Activated B cell treated with CpG ODN at 0.5 μM for 24 hours (primary cell): ENCODE data around the gene COL4A3. TPM values are rescaled to one million over a fixed set of nuclear protein-coding genes. Genes with fewer than 3 reads are reported as not detected.

ENCODE experiments used
- ATAC-seq: fragments of 200-7000 bp; cut with Tn5 transposase; one replicate; pipeline ENCODE4 v1.10.0; 2021; ENCODE audit warnings: low read depth, mild to moderate bottlenecking, moderate library complexity
- CTCF ChIA-PET: fragments of 350-600 bp; sonication (Branson Sonifier 250); formaldehyde crosslinking; loops from one replicate; lab custom pipeline; 2021; ENCODE audit warnings: antibody characterized with exemption; lab: Charles Lee
- POLR2A ChIA-PET: fragments of 350-600 bp; sonication (Branson Sonifier 250); formaldehyde crosslinking; loops from one replicate; lab custom pipeline; 2021; ENCODE audit warnings: antibody characterized with exemption; lab: Charles Lee
- DNase-seq: peaks from one replicate; pipeline ENCODE4 v3.0.0; 2022
- H3K27ac Mint-ChIP-seq: one replicate; pipeline ENCODE4 v1.8.0; 2020; ENCODE audit warnings: mixed read lengths
- H3K27me3 Mint-ChIP-seq: one replicate; pipeline ENCODE4 v1.8.0; 2021; ENCODE audit warnings: mixed read lengths
- H3K36me3 Mint-ChIP-seq: one replicate; pipeline ENCODE4 v1.8.0; 2021; ENCODE audit warnings: low read depth, mixed read lengths
- H3K4me1 Mint-ChIP-seq: one replicate; pipeline ENCODE4 v1.8.0; 2021; ENCODE audit warnings: mixed read lengths
- H3K4me3 Mint-ChIP-seq: one replicate; pipeline ENCODE4 v1.8.0; 2020; ENCODE audit warnings: mild to moderate bottlenecking, mixed read lengths
- H3K9me3 Mint-ChIP-seq: one replicate; pipeline ENCODE4 v1.8.0; 2020; ENCODE audit warnings: mixed read lengths
- CTCF ChIP-seq: fragments of 200-600 bp; IDR thresholded peaks from one replicate; pipeline ENCODE4 v1.8.0; 2022; ENCODE audit warnings: antibody characterized with exemption, mild to moderate bottlenecking
- intact Hi-C: fragments of 100-400 bp; cut with micrococcal nuclease; formaldehyde crosslinking; loops from one replicate; pipeline ENCODE4 v1.15.1; 2024
- total RNA-seq: library from RNA; stranded (reverse); gene quantifications from 2 replicates; pipeline ENCODE4 v1.2.3, GENCODE V29; 2022

The COL4A3 gene
- total RNA-seq, 1 donor from 2014 or later = 18.3 TPM

DNA sequence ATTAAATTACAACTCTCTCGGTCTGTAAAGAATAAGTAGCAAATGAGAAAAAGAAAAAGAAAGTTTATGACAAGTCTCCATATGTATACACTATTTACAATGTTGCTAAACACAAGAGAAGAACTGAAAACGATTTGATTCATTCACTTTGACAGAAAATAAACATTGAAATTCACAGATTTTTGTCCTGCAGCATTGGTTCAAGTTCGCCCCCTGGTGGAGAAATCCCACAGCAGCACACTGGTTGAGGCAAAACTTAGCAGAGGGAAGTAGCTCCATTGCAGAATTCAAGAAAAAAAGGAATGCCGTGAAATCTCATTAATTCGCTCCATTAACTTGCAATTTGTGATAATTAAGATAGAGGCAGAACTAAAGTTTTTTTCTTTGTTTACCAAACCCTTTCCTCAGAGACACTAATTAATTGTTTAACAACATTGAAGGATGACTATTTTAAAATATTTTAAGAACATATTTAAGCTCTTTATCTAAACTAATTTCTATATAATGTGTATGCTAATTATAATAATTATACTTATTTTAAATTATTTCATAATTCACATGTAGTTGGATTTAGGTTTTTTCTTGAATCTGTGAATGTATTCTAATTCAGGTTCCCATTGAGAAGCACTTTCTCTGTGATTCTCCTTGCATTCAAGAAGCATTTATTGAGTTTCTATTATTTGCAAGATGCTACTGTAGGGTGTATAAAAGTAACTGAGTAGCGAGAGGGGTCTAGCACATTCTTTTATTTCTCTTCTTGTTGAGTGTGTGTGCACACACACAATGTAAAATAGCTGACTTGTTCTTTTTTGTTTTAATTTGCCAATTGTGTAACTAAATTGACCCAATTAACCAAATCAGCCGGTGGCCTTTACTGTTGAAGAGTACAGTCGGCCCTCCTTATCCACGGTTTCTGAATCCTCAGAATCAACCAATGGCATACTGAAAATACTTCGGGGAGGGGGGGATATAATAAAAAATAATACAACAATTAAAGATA, 74.1 kb downstream of the COL4A3 start:
- H3K4me3 Mint-ChIP-seq = no peak overlapping the region
- H3K36me3 Mint-ChIP-seq = peaks cover 12% of the 10 kb centered on the region
- intact Hi-C loops = loop anchor here (1.0 to 10.0 kb wide), 5 partner anchors 74 to 1568 kb away; partner anchors contain the start of genes COL4A3 and COL4A4
- ChIA-PET CTCF (interaction anchor here (0.7 to 5.2 kb wide), 28 partner anchors 8 to 1573 kb away, joined by 3 to 129 read pairs (median 4); no protein-coding TSS in a partner anchor), POLR2A (no interaction called here)
- no peaks in the 10 kb centered on the region for H3K4me1 Mint-ChIP-seq
- no peak overlapping the region for H3K27ac Mint-ChIP-seq
- peak; percentile 37 for ATAC-seq
- no peaks in the 10 kb centered on the region for H3K27me3 Mint-ChIP-seq
- TF ChIP-seq CTCF = peak; percentile 99
- DNase-seq = peak; percentile 28
- H3K9me3 Mint-ChIP-seq = no peaks in the 10 kb centered on the region

DNA sequence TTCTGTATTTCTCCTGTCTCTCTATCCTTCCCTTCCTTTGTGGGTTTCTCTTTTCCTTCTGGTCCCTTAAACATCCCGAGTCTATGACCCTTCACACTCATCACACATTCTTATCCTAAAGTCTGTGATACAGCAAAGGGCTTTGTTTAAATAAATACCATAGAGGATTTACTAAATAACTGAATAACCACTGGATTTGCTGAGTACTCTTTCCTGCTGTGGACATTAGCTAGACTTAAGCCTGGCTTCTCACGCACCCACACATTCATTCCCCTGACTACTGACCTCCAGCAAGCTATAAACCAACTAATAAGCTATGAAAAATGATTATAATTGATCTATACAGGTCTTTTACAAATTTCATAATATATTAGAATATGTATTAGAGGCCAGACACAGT, 76.6 kb downstream of the COL4A3 start:
- TF ChIP-seq CTCF = no peak
- no peaks in the 10 kb centered on the region for H3K27me3 Mint-ChIP-seq
- H3K4me1 Mint-ChIP-seq = no peaks in the 10 kb centered on the region
- POLR2A ChIA-PET = no interaction called here
- intact Hi-C loops = no loop called here
- H3K4me3 Mint-ChIP-seq = no peak overlapping the region
- H3K9me3 Mint-ChIP-seq = no peaks in the 10 kb centered on the region
- CTCF ChIA-PET = interaction anchor here (0.9 to 5.2 kb wide), 3 partner anchors 109 to 798 kb away, joined by 3 to 129 read pairs (median 39); no protein-coding TSS in a partner anchor
- H3K36me3 Mint-ChIP-seq = peaks cover 17% of the 10 kb centered on the region
- ATAC-seq (no peak), DNase-seq (no peak)
- H3K27ac Mint-ChIP-seq = no peak overlapping the region

DNA sequence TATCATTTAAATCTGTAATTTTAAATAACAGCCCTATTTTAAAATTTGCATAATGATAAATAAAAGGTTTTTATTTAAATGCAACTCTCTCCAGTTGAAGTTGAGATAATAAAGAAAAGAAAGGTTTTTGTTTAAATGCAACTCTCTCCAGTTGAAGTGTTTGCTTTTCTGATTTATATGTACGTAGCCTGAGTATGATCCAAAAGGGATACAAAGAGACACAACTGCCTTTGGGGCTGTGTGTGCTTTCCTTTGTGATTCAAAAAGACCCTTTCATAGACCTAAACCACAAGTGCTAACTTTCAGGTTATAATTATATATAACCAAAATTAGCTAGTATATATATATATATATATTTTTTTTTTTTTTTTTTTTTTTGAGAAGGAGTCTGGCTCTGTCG, 84.5 kb downstream of the COL4A3 start:
- CTCF ChIA-PET = interaction anchor here (1.4 kb wide), 1 partner anchor 9 kb away, joined by 3 read pairs; no protein-coding TSS in a partner anchor
- ATAC-seq = no peak

GRCh38 chr2:227252831-227253230, 88.4 kb downstream of the COL4A3 start:
- CTCF ChIA-PET = interaction anchor here (3.1 kb wide), 1 partner anchor 15 kb away, joined by 11 read pairs; no protein-coding TSS in a partner anchor
- DNase-seq (no peak), ATAC-seq (no peak)
- H3K4me3 Mint-ChIP-seq = no peak overlapping the region
- no peak overlapping the region for H3K27ac Mint-ChIP-seq
- H3K27me3 Mint-ChIP-seq = no peaks in the 10 kb centered on the region
- no peak for TF ChIP-seq CTCF
- no peaks in the 10 kb centered on the region for H3K4me1 Mint-ChIP-seq
- intact Hi-C loops = no loop called here
- H3K9me3 Mint-ChIP-seq = no peaks in the 10 kb centered on the region
- POLR2A ChIA-PET = no interaction called here
- peaks cover 41% of the 10 kb centered on the region for H3K36me3 Mint-ChIP-seq

More for the DNA sequence above, 84.5 kb downstream of the COL4A3 start:
- Mint-ChIP-seq H3K9me3 (no peaks in the 10 kb centered on the region), H3K36me3 (peaks cover 35% of the 10 kb centered on the region), H3K4me3 (no peak overlapping the region), H3K27ac (no peak overlapping the region), H3K4me1 (no peaks in the 10 kb centered on the region), H3K27me3 (no peaks in the 10 kb centered on the region)
- no peak for TF ChIP-seq CTCF
- intact Hi-C loops = no loop called here
- DNase-seq = no peak
- POLR2A ChIA-PET = no interaction called here

DNA sequence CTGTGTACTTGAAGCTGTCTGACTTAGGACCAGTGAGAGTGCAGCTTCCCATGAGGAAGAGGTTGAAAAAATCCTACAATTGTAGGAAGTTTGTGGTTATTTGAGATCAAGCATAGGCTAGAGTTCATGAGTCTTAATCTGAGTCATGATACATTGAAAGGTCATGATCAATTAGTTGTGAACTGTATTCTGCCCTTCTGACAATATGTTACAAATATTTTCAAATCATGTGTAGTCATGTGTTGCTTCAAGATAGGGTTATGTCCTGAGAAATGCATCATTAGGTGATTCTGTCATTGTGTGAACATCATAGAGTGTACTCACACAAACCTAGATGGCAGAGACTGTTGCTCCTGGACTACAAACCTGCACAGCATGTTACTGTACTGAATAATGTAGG, 92.2 kb downstream of the COL4A3 start:
- Mint-ChIP-seq H3K4me3 (no peak overlapping the region), H3K27ac (no peak overlapping the region), H3K4me1 (no peaks in the 10 kb centered on the region), H3K9me3 (peaks cover 2% of the 10 kb centered on the region), H3K27me3 (no peaks in the 10 kb centered on the region), H3K36me3 (peaks cover 58% of the 10 kb centered on the region)
- TF ChIP-seq CTCF = no peak
- ATAC-seq (no peak), DNase-seq (no peak)
- intact Hi-C loops = no loop called here
- CTCF ChIA-PET = no interaction called here
- POLR2A ChIA-PET = no interaction called here
